GM18505 (cell line): ENCODE measurements around the gene PIK3AP1.
A peak's percentile ranks its signal among the peaks of the same experiment; 100 is the strongest.
"Not testable (repeated sequence)": the region's sequence is repeated elsewhere in the genome, so short reads cannot be mapped to it uniquely, and the experiment has no call there.

Experiments used
- ATAC-seq: cut with Tn5 transposase; IDR thresholded peaks from one replicate; pipeline ENCODE4 v1.9.1; 2021; ENCODE audit not compliant: unreplicated experiment
- POLR2A ChIP-seq: IDR thresholded peaks from 4 replicates; pipeline ENCODE4 v1.6.1; 2011; ENCODE audit warnings: borderline replicate concordance; ENCODE audit not compliant: insufficient read depth, insufficient read length; ENCODE audit errors: extremely low read depth

PIK3AP1 gene

GRCh38 chr10:96683065-96683464 is 37.2 kb downstream of the PIK3AP1 start:
- TF ChIP-seq POLR2A, result no peak
- no peak for ATAC-seq

GRCh38 chr10:96681524-96681923 is 38.8 kb downstream of the PIK3AP1 start:
- TF ChIP-seq POLR2A, result no peak
- no peak for ATAC-seq

DNA sequence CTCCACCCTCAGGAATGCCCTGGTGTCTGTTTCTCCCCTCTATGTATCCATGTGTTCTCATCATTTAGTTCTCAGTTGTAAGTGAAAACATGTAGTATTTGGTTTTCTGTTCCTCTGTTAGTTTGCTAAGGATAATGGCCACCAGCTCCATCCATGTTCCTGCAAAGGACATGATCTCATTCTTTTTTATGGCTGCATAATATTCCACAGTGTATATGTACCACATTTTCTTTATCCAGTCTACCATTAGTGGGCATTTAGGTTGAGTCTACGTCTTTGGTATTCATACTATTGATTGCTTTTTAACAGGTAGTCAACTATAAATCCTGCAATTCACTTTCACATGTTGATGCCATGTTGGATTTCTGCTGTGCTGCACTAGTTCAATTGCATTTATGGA is 39.9 kb downstream of the PIK3AP1 start:
- not testable (repeated sequence) for ATAC-seq

DNA sequence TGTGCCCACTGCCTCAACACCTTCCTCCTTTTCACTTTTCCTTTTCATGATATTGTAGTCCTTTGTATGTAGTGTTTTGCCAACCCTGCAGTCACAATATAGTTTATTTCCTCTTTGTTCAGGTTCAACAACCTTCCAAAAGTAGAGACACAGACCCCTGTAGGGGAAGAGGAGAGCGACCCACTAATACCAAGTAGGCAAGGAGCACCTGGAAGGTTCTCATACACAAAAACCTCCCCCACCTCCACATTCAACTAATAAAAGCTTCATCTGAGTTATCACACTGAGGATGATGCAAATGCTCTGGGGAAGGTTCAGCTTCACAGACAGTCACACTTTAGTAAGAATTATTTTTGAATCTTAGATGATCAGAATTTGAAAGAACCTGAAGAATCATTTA is 41.6 kb downstream of the PIK3AP1 start:
- TF ChIP-seq POLR2A, result no peak
- no peak for ATAC-seq

DNA sequence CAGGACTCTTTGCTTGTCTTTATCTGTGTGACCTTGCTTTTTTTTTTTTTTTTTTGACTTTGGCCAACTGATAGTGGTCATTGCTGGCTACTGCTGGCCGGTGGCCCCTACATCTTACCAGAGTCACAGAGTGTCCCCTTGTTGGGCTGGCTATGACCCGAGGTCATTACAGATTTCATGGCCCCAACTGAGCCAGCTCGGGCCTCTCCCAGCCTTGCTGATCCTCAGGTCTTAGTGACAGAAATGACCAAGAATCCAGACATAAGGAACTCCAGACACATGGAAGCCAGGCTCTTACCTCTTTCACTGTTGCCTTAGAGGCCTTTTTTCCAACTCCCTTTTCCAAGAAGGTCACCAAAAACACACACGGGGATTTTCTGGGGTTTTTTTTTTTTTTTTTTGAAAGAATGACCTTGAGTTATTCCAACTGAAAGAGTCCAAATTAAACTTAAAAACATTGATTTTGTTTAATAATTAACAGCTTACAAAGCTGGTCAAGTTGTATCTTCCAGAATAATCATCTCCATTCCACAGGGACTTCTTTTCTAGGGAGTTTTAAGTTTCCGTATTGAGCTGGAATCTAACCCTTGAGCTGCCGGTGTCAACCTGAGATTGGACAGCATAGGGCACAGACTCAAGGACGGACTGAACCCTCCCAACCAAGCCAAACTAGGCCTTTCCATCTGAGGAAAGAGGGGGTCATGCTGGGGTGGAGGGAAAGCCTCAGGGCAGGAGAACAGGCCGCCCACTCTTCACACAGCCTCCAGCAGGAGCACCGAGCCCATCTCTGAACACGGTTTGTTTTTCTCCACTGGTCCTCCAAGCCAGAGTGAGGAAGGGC is 43.8 kb downstream of the PIK3AP1 start:
- TF ChIP-seq POLR2A, result no peak
- no peak for ATAC-seq

DNA sequence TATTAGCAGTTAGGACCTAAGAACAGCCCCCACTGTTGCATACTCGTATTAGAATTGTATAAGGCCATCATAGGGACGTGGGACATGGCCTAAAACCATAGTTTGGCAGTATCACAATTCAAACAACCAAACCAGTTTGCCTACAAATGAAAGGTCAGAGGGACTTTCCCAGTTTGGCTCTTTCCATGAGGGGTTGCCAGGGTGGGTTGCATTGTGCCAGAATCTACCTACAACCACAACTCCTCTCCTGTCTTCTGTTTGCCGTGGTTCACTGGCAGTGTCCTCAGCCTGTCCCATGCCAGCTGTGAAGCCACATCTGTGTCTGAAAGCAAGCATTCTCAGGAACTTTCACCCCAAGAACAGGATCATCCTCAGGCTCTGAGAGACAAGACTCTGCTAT is 44.5 kb downstream of the PIK3AP1 start:
- no peak for TF ChIP-seq POLR2A
- ATAC-seq, result no peak

DNA sequence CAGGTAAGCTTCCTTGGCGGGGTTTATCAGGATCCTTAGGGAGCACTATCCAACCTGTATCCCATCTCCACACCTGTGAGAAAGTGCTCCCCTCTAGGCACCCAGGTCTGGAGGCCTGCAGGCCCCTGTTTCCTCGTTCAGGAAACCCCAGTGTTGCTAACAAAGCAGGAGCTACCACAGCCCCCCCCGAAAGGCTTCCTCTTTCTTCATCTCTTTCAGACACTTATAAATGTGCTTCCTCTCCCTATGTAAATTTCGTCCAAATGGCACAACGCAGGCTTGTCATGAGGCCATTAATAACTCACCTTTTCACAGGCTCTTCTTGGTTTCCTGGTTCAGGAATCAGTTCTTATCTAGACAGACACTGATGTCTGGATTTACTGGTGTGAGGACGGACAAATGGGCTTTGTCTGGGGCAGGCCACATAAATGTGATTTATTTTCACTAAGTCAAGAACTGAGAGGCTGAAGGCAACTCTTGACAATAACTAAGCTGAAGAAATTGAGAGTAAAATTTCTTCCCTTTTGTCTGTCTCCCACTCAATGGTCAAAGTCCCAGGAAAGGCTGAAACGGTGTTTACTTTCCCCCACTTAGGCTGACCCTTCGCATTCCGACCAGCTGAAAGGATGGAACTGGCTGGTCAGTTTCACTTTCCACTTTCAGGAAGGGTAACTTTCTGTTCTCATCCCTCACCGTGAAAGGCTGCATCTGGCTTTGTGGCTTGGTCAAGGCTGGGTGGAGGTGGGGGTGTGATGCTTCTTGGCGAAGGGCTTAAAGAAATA is 46.8 kb downstream of the PIK3AP1 start:
- TF ChIP-seq POLR2A, result no peak
- peak; percentile 47 for ATAC-seq

GRCh38 chr10:96672481-96673175 is 47.7 kb downstream of the PIK3AP1 start:
- no peak for TF ChIP-seq POLR2A
- no peak for ATAC-seq

DNA sequence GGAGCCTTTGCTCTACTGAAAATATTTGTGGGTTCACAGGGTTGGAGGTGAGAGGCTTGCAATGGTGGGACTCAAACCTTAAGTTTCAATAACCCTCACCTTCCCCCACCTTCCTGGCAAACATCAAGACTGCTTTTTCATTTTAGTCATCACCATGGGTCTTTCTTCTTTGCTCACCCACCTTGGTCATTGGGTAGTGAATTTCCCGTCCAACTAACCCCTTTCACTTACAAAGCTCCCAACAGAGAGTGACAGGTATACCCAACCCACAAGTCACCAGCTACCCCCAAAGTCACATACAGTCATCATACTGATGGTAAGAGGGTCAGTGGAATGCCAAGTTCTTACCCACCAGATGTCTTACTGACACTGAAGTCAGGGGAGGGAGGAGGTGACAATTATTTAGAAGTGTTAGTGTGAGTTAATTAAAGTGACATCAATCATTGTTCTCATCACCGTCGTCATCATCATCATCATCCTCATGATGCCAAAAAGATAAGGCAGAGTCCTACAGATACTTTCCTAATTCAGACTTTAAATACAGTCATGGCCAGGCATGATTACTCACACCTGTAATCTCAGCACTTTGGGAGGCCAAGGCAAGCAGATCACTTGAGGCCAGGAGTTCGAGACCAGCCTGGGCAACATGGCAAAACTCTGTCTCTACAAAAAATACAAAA is 49.0 kb downstream of the PIK3AP1 start:
- peak; percentile 10 for TF ChIP-seq POLR2A
- no peak for ATAC-seq

GRCh38 chr10:96670786-96671185 is 49.5 kb downstream of the PIK3AP1 start:
- peak; percentile 19 for TF ChIP-seq POLR2A
- ATAC-seq, result no peak

GRCh38 chr10:96667401-96667800 is 52.9 kb downstream of the PIK3AP1 start:
- no peak for TF ChIP-seq POLR2A
- ATAC-seq, result no peak

DNA sequence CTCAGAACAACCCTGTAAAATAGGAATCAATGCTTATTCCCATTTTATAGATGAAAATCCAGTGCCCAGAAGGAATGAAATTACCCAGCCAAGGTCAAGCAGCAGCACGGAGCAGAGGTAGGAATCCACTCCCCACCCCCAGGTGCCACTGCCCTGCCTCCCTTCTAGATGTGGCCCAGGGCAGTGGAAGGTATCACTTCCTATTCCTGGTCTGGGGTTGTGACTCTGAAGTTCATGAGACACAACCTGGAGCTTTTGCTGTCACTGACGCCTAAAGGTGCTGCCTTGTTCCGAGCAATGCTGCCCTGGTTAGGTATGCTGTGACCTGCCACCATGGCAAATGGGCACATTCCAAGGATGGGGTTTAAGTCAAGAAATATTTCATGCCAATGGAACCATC is 53.6 kb downstream of the PIK3AP1 start:
- peak; percentile 37 for TF ChIP-seq POLR2A
- ATAC-seq, result peak; percentile 53

GRCh38 chr10:96665306-96665705 is 55.0 kb downstream of the PIK3AP1 start:
- no peak for TF ChIP-seq POLR2A
- ATAC-seq, result no peak
